Cardiac fibroblast (primary cell): ENCODE results near the gene SCUBE1.

Experiments used
- DNase-seq, 2 donors: peaks; one replicate each; pipeline versions ENCODE4 v3.0.0 to v3.0.0-alpha.2; 2010; ENCODE audit warnings: low read depth in 2 of 2
- H3K4me3 ChIP-seq, 2 donors: replicated peaks in 1 of 2; 1 replicate in 1 of 2; 2 replicates in 1 of 2; pipeline ENCODE4 v1.5.1; 2011; ENCODE audit warnings: low read depth in 2 of 2, low read length in 2 of 2, mild to moderate bottlenecking in 2 of 2, moderate library complexity in 1 of 2
- CTCF ChIP-seq: IDR thresholded peaks from one replicate; pipeline ENCODE4 v1.5.1; 2011; ENCODE audit warnings: low read depth, mild to moderate bottlenecking, low read length, inconsistent platforms

Gene SCUBE1

GRCh38 chr22:43377548-43377895 lies 34.4 kb upstream of the SCUBE1 start:
- TF ChIP-seq CTCF, result no peak
- H3K4me3 ChIP-seq, result no peak overlapping the region
- DNase-seq, result peak in 1 of 2 donors; percentile 16

GRCh38 chr22:43376765-43377547 lies 33.8 kb upstream of the SCUBE1 start:
- no peak overlapping the region for H3K4me3 ChIP-seq
- no peak for TF ChIP-seq CTCF
- DNase-seq, result no peak

GRCh38 chr22:43375951-43376455 lies 32.8 kb upstream of the SCUBE1 start:
- H3K4me3 ChIP-seq, result no peak overlapping the region
- DNase-seq, result peak in 1 of 2 donors; percentile 33
- no peak for TF ChIP-seq CTCF

- no peak for DNase-seq
- no peak for TF ChIP-seq CTCF
- no peak overlapping the region for H3K4me3 ChIP-seq
Measured at GRCh38 chr22:43370036-43370435, 26.9 kb upstream of the SCUBE1 start.

- H3K4me3 ChIP-seq, result no peak overlapping the region
- no peak for TF ChIP-seq CTCF
- no peak for DNase-seq
Measured at GRCh38 chr22:43365715-43366440, 22.7 kb upstream of the SCUBE1 start.

DNA sequence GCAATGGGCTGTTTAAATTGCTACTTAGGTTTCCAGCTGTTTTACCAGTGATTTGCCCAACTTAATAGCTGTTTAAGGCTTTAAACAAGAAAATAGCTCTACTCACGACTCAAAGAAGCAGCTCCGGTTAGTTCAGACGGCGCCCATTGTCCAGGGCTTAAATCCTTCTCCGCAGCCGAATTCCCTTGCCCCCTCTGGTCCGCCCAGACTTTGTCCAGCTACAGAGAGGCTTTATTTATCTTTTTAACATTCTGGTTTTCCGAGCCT lies 20.9 kb upstream of the SCUBE1 start:
- DNase-seq, result no peak
- H3K4me3 ChIP-seq, result no peak overlapping the region
- no peak for TF ChIP-seq CTCF
